SK-N-SH treated with all-trans-retinoic acid at 6 μM for 48 hours (cell line): Measurements from ENCODE around the gene B4GALT6.

Source experiments
- BACH2 ChIP-seq: fragments of 250-450 bp; sonication (Bioruptor Pico); IDR thresholded peaks from 2 replicates; pipeline ENCODE4 v1.9.0; 2021; ENCODE audit warnings: mild to moderate bottlenecking, borderline replicate concordance
- CREB5 ChIP-seq: fragments of 250-450 bp; sonication (Bioruptor Pico); IDR thresholded peaks from 2 replicates; pipeline ENCODE4 v1.5.1; 2020; ENCODE audit warnings: low read depth, mild to moderate bottlenecking, moderate library complexity
- ESRRG ChIP-seq: fragments of 250-450 bp; sonication (Bioruptor Pico); IDR thresholded peaks from 2 replicates; pipeline ENCODE4 v1.6.1; 2021; ENCODE audit warnings: mild to moderate bottlenecking
- GLIS3 ChIP-seq: fragments of 250-450 bp; sonication (Bioruptor Pico); IDR thresholded peaks from 2 replicates; pipeline ENCODE4 v1.5.0; 2020; ENCODE audit warnings: mild to moderate bottlenecking, moderate library complexity
- ISL1 ChIP-seq: fragments of 250-450 bp; sonication (Bioruptor Pico); IDR thresholded peaks from 2 replicates; pipeline ENCODE4 v2.1.2; 2022; ENCODE audit warnings: mild to moderate bottlenecking, moderate library complexity
- OSR1 ChIP-seq: fragments of 250-450 bp; sonication (Bioruptor Pico); IDR thresholded peaks from 2 replicates; pipeline ENCODE4 v1.8.0; 2022; ENCODE audit warnings: moderate library complexity, mild to moderate bottlenecking, inconsistent platforms
- PATZ1 ChIP-seq: fragments of 250-450 bp; sonication (Bioruptor Pico); IDR thresholded peaks from 2 replicates; pipeline ENCODE4 v1.8.0; 2020; ENCODE audit warnings: mild to moderate bottlenecking, moderate library complexity, borderline replicate concordance
- RARB ChIP-seq: fragments of 250-450 bp; sonication (Bioruptor Pico); IDR thresholded peaks from 2 replicates; pipeline ENCODE4 v1.8.0; 2021; ENCODE audit warnings: mild to moderate bottlenecking, moderate library complexity
- TOX ChIP-seq: fragments of 250-450 bp; sonication (Bioruptor Pico); IDR thresholded peaks from 2 replicates; pipeline ENCODE4 v1.8.0; 2021; ENCODE audit warnings: mild to moderate bottlenecking, moderate library complexity, borderline replicate concordance
- TSHZ2 ChIP-seq: fragments of 250-450 bp; sonication (Bioruptor Pico); IDR thresholded peaks from 2 replicates; pipeline ENCODE4 v1.5.0; 2020; ENCODE audit warnings: mild to moderate bottlenecking, moderate library complexity
- ZFP3 ChIP-seq: fragments of 250-450 bp; sonication (Bioruptor Pico); IDR thresholded peaks from 2 replicates; pipeline ENCODE4 v1.5.0; 2020; ENCODE audit warnings: mild to moderate bottlenecking, moderate library complexity
- ZFP30 ChIP-seq: fragments of 450-650 bp; formaldehyde crosslinking; IDR thresholded peaks from 2 replicates; pipeline ENCODE4 v1.5.0; 2022; ENCODE audit warnings: mild to moderate bottlenecking, moderate library complexity
- ZNF565 ChIP-seq: fragments of 450-650 bp; formaldehyde crosslinking; conservative IDR thresholded peaks from 2 replicates; pipeline ENCODE4 v1.5.0; 2020; ENCODE audit warnings: low read depth, mild to moderate bottlenecking, moderate library complexity
- ZNF70 ChIP-seq: fragments of 450-650 bp; formaldehyde crosslinking; IDR thresholded peaks from 2 replicates; pipeline ENCODE4 v1.5.0; 2020; ENCODE audit warnings: mild to moderate bottlenecking, moderate library complexity

- TF ChIP-seq ZFP30 (no peak), ZNF565 (CRISPR knock-in tag) (no peak), ISL1 (CRISPR knock-in tag) (no peak), PATZ1 (CRISPR knock-in tag) (no peak), BACH2 (no peak), RARB (no peak), OSR1 (CRISPR knock-in tag) (no peak), CREB5 (no peak), GLIS3 (CRISPR knock-in tag) (no peak), TOX (CRISPR knock-in tag) (no peak), TSHZ2 (CRISPR knock-in tag) (no peak), ZFP3 (CRISPR knock-in tag) (no peak), ESRRG (no peak), ZNF70 (CRISPR knock-in tag) (no peak)
These were observed 23.6 kb downstream of the B4GALT6 start for GRCh38 chr18:31660763-31661162.
